C4-2B (cell line): ENCODE data around the gene TCF4.

ENCODE experiments used
- H3K27ac ChIP-seq: fragments of 450-650 bp; 2 replicates; pipeline ENCODE4 v1.5.1; 2017
- CTCF ChIP-seq: fragments of 450-650 bp; conservative IDR thresholded peaks from 2 replicates; pipeline ENCODE4 v1.5.1; 2017; ENCODE audit warnings: mild to moderate bottlenecking
- ZFX ChIP-seq: fragments of 450-650 bp; IDR thresholded peaks from 2 replicates; pipeline ENCODE4 v1.6.1; 2017

The TCF4 gene

GRCh38 chr18:55458456-55459203 is 129.4 kb downstream of the TCF4 start:
- TF ChIP-seq CTCF (no peak), ZFX (no peak)
- no peak overlapping the region for H3K27ac ChIP-seq

- no peak for TF ChIP-seq ZFX
- no peak for TF ChIP-seq CTCF
- H3K27ac ChIP-seq, result no peak overlapping the region
These were observed 131.0 kb downstream of the TCF4 start for GRCh38 chr18:55457028-55457427.

GRCh38 chr18:55455938-55456337 is 132.1 kb downstream of the TCF4 start:
- TF ChIP-seq CTCF (no peak), ZFX (no peak)
- H3K27ac ChIP-seq, result no peak overlapping the region

GRCh38 chr18:55453186-55453585 is 134.8 kb downstream of the TCF4 start:
- no peak overlapping the region for H3K27ac ChIP-seq
- no peak for TF ChIP-seq ZFX
- TF ChIP-seq CTCF, result no peak

GRCh38 chr18:55452123-55452611 is 135.8 kb downstream of the TCF4 start:
- TF ChIP-seq ZFX (no peak), CTCF (no peak)
- no peak overlapping the region for H3K27ac ChIP-seq

GRCh38 chr18:55449412-55450140 is 138.4 kb downstream of the TCF4 start:
- H3K27ac ChIP-seq, result no peak overlapping the region
- TF ChIP-seq ZFX (no peak), CTCF (no peak)

GRCh38 chr18:55448420-55448819 is 139.6 kb downstream of the TCF4 start:
- no peak overlapping the region for H3K27ac ChIP-seq

More at GRCh38 chr18:55448420-55448819, 139.6 kb downstream of the TCF4 start:
- no peak for TF ChIP-seq ZFX
- no peak for TF ChIP-seq CTCF
